Neural cell (in vitro differentiated cells): ENCODE data around the gene SIGLEC6. TPM values are rescaled to one million over a fixed set of nuclear protein-coding genes. Genes with fewer than 3 reads are reported as not detected.

Experiments
- H2AFZ ChIP-seq: fragments of 200-600, 300-800 bp; sonication (generic), shearing (Covaris generic); 2 replicates; pipeline ENCODE4 v1.6.0; 2014; ENCODE audit warnings: low read depth, mild to moderate bottlenecking, antibody characterized with exemption, low read length, moderate library complexity
- H3F3A ChIP-seq: fragments of 200-600 bp; shearing (Covaris generic); 2 replicates; pipeline ENCODE4 v1.6.1; 2016; ENCODE audit warnings: mild to moderate bottlenecking, moderate library complexity, mixed read lengths, antibody characterized with exemption, low read length; ENCODE audit not compliant: insufficient read depth, poor library complexity, severe bottlenecking
- H3K27ac ChIP-seq: fragments of 200-600, 300-800 bp; sonication (generic), shearing (Covaris generic); 2 replicates; pipeline ENCODE4 v1.5.1; 2014; ENCODE audit warnings: mild to moderate bottlenecking, low read length, moderate library complexity
- H3K27me3 ChIP-seq: fragments of 300-800, 200-600 bp; sonication (generic), shearing (Covaris generic); 2 replicates; pipeline ENCODE4 v1.6.0; 2014; ENCODE audit warnings: mild to moderate bottlenecking, low read depth, low read length, moderate library complexity; ENCODE audit not compliant: insufficient read depth
- H3K36me3 ChIP-seq: fragments of 300-800, 200-600 bp; sonication (generic), shearing (Covaris generic); 2 replicates; pipeline ENCODE4 v1.5.1; 2014; ENCODE audit warnings: mild to moderate bottlenecking, antibody characterized with exemption, low read length, moderate library complexity; ENCODE audit not compliant: insufficient read depth
- H3K4me2 ChIP-seq: fragments of 300-800, 200-600 bp; sonication (generic), shearing (Covaris generic); 2 replicates; pipeline ENCODE4 v1.6.0; 2014; ENCODE audit warnings: mild to moderate bottlenecking, low read length
- H3K4me3 ChIP-seq: fragments of 300-800, 200-600 bp; sonication (generic), shearing (Covaris generic); 2 replicates; pipeline ENCODE4 v1.5.1; 2014; ENCODE audit warnings: mild to moderate bottlenecking, low read length, moderate library complexity
- H3K79me2 ChIP-seq: fragments of 200-600 bp; shearing (Covaris generic); replicated peaks from 2 replicates; pipeline ENCODE4 v1.6.0; 2014; ENCODE audit warnings: mild to moderate bottlenecking, low read length, moderate library complexity; ENCODE audit not compliant: insufficient read depth
- H3K9ac ChIP-seq: fragments of 300-800, 200-600 bp; sonication (generic), shearing (Covaris generic); 2 replicates; pipeline ENCODE4 v1.6.1; 2016; ENCODE audit warnings: mild to moderate bottlenecking, low read length, mixed read lengths
- H3K9me2 ChIP-seq: fragments of 200-600 bp; shearing (Covaris generic); 2 replicates; pipeline ENCODE4 v1.6.1; 2016; ENCODE audit warnings: mild to moderate bottlenecking, low read length, mixed read lengths; ENCODE audit not compliant: insufficient read depth
- H3K9me3 ChIP-seq: fragments of 200-600, 300-800 bp; sonication (generic), shearing (Covaris generic); 2 replicates; pipeline ENCODE4 v1.6.1; 2016; ENCODE audit warnings: mild to moderate bottlenecking, mixed run types, low read length, moderate library complexity, mixed read lengths
- H4K20me1 ChIP-seq: fragments of 200-600 bp; shearing (Covaris generic); 2 replicates; pipeline ENCODE4 v1.6.1; 2016; ENCODE audit warnings: mild to moderate bottlenecking, mixed run types; ENCODE audit not compliant: insufficient read depth
- CTCF ChIP-seq: fragments of 450-650 bp; IDR thresholded peaks from 2 replicates; pipeline ENCODE4 v1.5.1; 2014; ENCODE audit warnings: antibody characterized with exemption, mild to moderate bottlenecking, moderate library complexity; ENCODE audit not compliant: poor library complexity, severe bottlenecking
- EP300 ChIP-seq: fragments of 450-650 bp; conservative IDR thresholded peaks from 2 replicates; pipeline ENCODE4 v1.6.1; 2014; ENCODE audit warnings: antibody characterized with exemption, mild to moderate bottlenecking, moderate library complexity; ENCODE audit not compliant: poor library complexity, severe bottlenecking
- EZH2 ChIP-seq: fragments of 200-600, 300-800 bp; shearing (Covaris generic), sonication (generic); IDR thresholded peaks from 2 replicates; pipeline ENCODE4 v1.6.1; 2014; ENCODE audit warnings: antibody characterized with exemption, low read length, borderline replicate concordance, mild to moderate bottlenecking; ENCODE audit not compliant: insufficient read depth, poor library complexity, severe bottlenecking
- MXI1 ChIP-seq: fragments of 450-650 bp; conservative IDR thresholded peaks from 2 replicates; pipeline ENCODE4 v1.6.1; 2014; ENCODE audit warnings: antibody characterized with exemption, mild to moderate bottlenecking; ENCODE audit not compliant: poor library complexity, severe bottlenecking
- POLR2AphosphoS5 ChIP-seq: IDR thresholded peaks from 2 replicates; pipeline ENCODE4 v1.6.1; 2012
- RAD21 ChIP-seq: fragments of 450-650 bp; conservative IDR thresholded peaks from 2 replicates; pipeline ENCODE4 v1.6.1; 2014; ENCODE audit warnings: antibody characterized with exemption, mild to moderate bottlenecking, moderate library complexity
- REST ChIP-seq: IDR thresholded peaks from 2 replicates; pipeline ENCODE4 v1.6.1; 2012; ENCODE audit warnings: borderline replicate concordance
- SMC3 ChIP-seq: fragments of 450-650 bp; conservative IDR thresholded peaks from 2 replicates; pipeline ENCODE4 v1.6.1; 2014; ENCODE audit warnings: antibody characterized with exemption, mild to moderate bottlenecking, moderate library complexity; ENCODE audit not compliant: poor library complexity
- TAF1 ChIP-seq: IDR thresholded peaks from 2 replicates; pipeline ENCODE4 v1.6.1; 2012; ENCODE audit warnings: low read depth
- polyA plus RNA-seq: library from polyadenylated mRNA; depleted of rRNA; stranded (reverse); fragments of >200 nt; gene quantifications from 2 replicates; pipeline ENCODE4 v1.2.3, GENCODE V29; 2014

The SIGLEC6 gene
- polyA plus RNA-seq, 1 donor from 2014 or later, result not detected

GRCh38 chr19:51565583-51565982 lies 34.1 kb upstream of the SIGLEC6 start:
- Histone ChIP-seq H3K9ac (no peak overlapping the region), H3K4me3 (no peak overlapping the region), H3K36me3 (no peaks in the 10 kb centered on the region), H3F3A (no peaks in the 10 kb centered on the region), H3K9me3 (no peaks in the 10 kb centered on the region), H3K27ac (no peak overlapping the region), H3K9me2 (no peaks in the 10 kb centered on the region), H4K20me1 (no peaks in the 10 kb centered on the region), H3K27me3 (peaks cover 6% of the 10 kb centered on the region), H3K4me2 (no peak overlapping the region), H3K79me2 (no peaks in the 10 kb centered on the region), H2AFZ (no peak overlapping the region)
- TF ChIP-seq REST, result no peak
- no peak for TF ChIP-seq EP300
- no peak for TF ChIP-seq SMC3
- TF ChIP-seq CTCF, result no peak
- TF ChIP-seq POLR2AphosphoS5, result no peak
- TF ChIP-seq MXI1, result no peak

GRCh38 chr19:51564791-51565190 lies 33.3 kb upstream of the SIGLEC6 start:
- Histone ChIP-seq H4K20me1 (no peaks in the 10 kb centered on the region), H3K79me2 (no peaks in the 10 kb centered on the region), H3K9ac (no peak overlapping the region), H3K27ac (no peak overlapping the region), H3K9me3 (no peaks in the 10 kb centered on the region), H3K4me2 (no peak overlapping the region), H3K4me3 (no peak overlapping the region), H3K9me2 (no peaks in the 10 kb centered on the region), H3K36me3 (no peaks in the 10 kb centered on the region), H3F3A (no peaks in the 10 kb centered on the region), H2AFZ (no peak overlapping the region), H3K27me3 (peaks cover 6% of the 10 kb centered on the region)
- TF ChIP-seq SMC3 (no peak), EZH2 (no peak), EP300 (no peak), TAF1 (no peak), MXI1 (no peak), CTCF (no peak), POLR2AphosphoS5 (no peak), RAD21 (no peak), REST (no peak)
